HuH-7.5 (cell line): Measurements from ENCODE around the gene NUDT13.
"Not testable (repeated sequence)": the region's sequence is repeated elsewhere in the genome, so short reads cannot be mapped to it uniquely, and the experiment has no call there.

Source experiments
- DNase-seq: peaks from one replicate; pipeline ENCODE4 v3.0.0; 2011; ENCODE audit warnings: low spot score

Gene NUDT13

GRCh38 chr10:73099141-73099540 is 11.1 kb upstream of the NUDT13 start:
- no peak for DNase-seq

GRCh38 chr10:73106301-73106700 is 4.0 kb upstream of the NUDT13 start:
- no peak for DNase-seq

- DNase-seq, result not testable (repeated sequence)
Observed at GRCh38 chr10:73109248-73109652, 1.0 kb upstream of the NUDT13 start.

- DNase-seq, result not testable (repeated sequence)
Observed at GRCh38 chr10:73112032-73112431, 1.8 kb downstream of the NUDT13 start.

- no peak for DNase-seq
Observed at GRCh38 chr10:73113551-73113950, 3.3 kb downstream of the NUDT13 start.

GRCh38 chr10:73116017-73116416 is 5.8 kb downstream of the NUDT13 start:
- no peak for DNase-seq

GRCh38 chr10:73117976-73118743 is 7.9 kb downstream of the NUDT13 start:
- DNase-seq, result no peak

GRCh38 chr10:73119457-73119856 is 9.2 kb downstream of the NUDT13 start:
- no peak for DNase-seq

GRCh38 chr10:73119952-73120351 is 9.7 kb downstream of the NUDT13 start:
- DNase-seq, result no peak

- DNase-seq, result no peak
Observed at GRCh38 chr10:73126343-73126742, 16.1 kb downstream of the NUDT13 start.

- no peak for DNase-seq
Observed at GRCh38 chr10:73131301-73131700, 21.0 kb downstream of the NUDT13 start.

- peak; percentile 7 for DNase-seq
Observed at GRCh38 chr10:73131913-73132686, 21.8 kb downstream of the NUDT13 start.

GRCh38 chr10:73134727-73135126 is 24.5 kb downstream of the NUDT13 start:
- DNase-seq, result no peak

- DNase-seq, result no peak
Observed at GRCh38 chr10:73136627-73137026, 26.4 kb downstream of the NUDT13 start.

- DNase-seq, result no peak
Observed at GRCh38 chr10:73139251-73139650, 29.0 kb downstream of the NUDT13 start.

- DNase-seq, result no peak
Observed at GRCh38 chr10:73141603-73142002, 31.3 kb downstream of the NUDT13 start.

- not testable (repeated sequence) for DNase-seq
Observed at GRCh38 chr10:73150633-73151413, 40.6 kb downstream of the NUDT13 start.

- no peak for DNase-seq
Observed at GRCh38 chr10:73152009-73152408, 41.8 kb downstream of the NUDT13 start.

GRCh38 chr10:73156054-73156453 is 45.8 kb downstream of the NUDT13 start:
- no peak for DNase-seq

- peak; percentile 15 for DNase-seq
Observed at GRCh38 chr10:73159038-73159648, 48.9 kb downstream of the NUDT13 start.

- no peak for DNase-seq
Observed at GRCh38 chr10:73161079-73161478, 50.8 kb downstream of the NUDT13 start.

- DNase-seq, result no peak
Observed at GRCh38 chr10:73161662-73162061, 51.4 kb downstream of the NUDT13 start.
